MCF 10A (cell line): ENCODE results near the gene PHGDH. TPM values are rescaled to one million over a fixed set of nuclear protein-coding genes. Genes with fewer than 3 reads are reported as not detected.

Experiments used
- BruUV-seq: library from RNA; stranded (reverse); fragments of 400-500 nt; replicated peaks from 2 replicates; lab custom pipeline; 2021; lab: Mats Ljungman, UMichigan
- CTCF ChIA-PET: fragments of 300-600 bp; sonication (Branson Sonifier 250); formaldehyde crosslinking; extraction: SDS; loops from one replicate; lab custom pipeline; 2021; ENCODE audit warnings: antibody characterized with exemption, inconsistent platforms; lab: Yijun Ruan, JAX
- POLR2A ChIA-PET: fragments of 300-600, 350-650 bp; sonication (Branson Sonifier 250); formaldehyde crosslinking; extraction: SDS; loops from one replicate; lab custom pipeline; 2020; ENCODE audit warnings: antibody characterized with exemption, inconsistent platforms; lab: Yijun Ruan, JAX
- DNase-seq: peaks from one replicate; pipeline ENCODE4 v3.0.0-alpha.2; 2018; ENCODE audit not compliant: unreplicated experiment
- H3K27ac Mint-ChIP-seq: one replicate; pipeline ENCODE4 v1.8.0; 2022; ENCODE audit warnings: mild to moderate bottlenecking, low read depth, mixed read lengths; ENCODE audit not compliant: unreplicated experiment
- H3K27me3 Mint-ChIP-seq: one replicate; pipeline ENCODE4 v1.8.0; 2022; ENCODE audit warnings: mixed read lengths; ENCODE audit not compliant: insufficient read depth, unreplicated experiment
- H3K36me3 Mint-ChIP-seq: one replicate; pipeline ENCODE4 v1.8.0; 2022; ENCODE audit warnings: mild to moderate bottlenecking, moderate library complexity, mixed read lengths; ENCODE audit not compliant: insufficient read depth, unreplicated experiment
- H3K4me1 Mint-ChIP-seq: one replicate; pipeline ENCODE4 v1.8.0; 2022; ENCODE audit warnings: mixed read lengths; ENCODE audit not compliant: insufficient read depth, unreplicated experiment
- H3K4me3 Mint-ChIP-seq: one replicate; pipeline ENCODE4 v1.8.0; 2022; ENCODE audit warnings: mild to moderate bottlenecking, moderate library complexity, mixed read lengths; ENCODE audit not compliant: unreplicated experiment
- H3K9me3 Mint-ChIP-seq: one replicate; pipeline ENCODE4 v1.8.0; 2022; ENCODE audit warnings: mixed read lengths; ENCODE audit not compliant: unreplicated experiment
- CTCF ChIP-seq: fragments of 200-600 bp; IDR thresholded peaks from one replicate; pipeline ENCODE4 v1.8.0; 2022; ENCODE audit warnings: antibody characterized with exemption, mild to moderate bottlenecking; ENCODE audit not compliant: unreplicated experiment
- intact Hi-C: fragments of 100-400 bp; cut with micrococcal nuclease; formaldehyde crosslinking; loops from 2 replicates; pipeline ENCODE4 v1.14.1; 2022
- total RNA-seq: library from RNA; stranded (reverse); gene quantifications from 2 replicates; pipeline ENCODE4 v1.2.3, GENCODE V29; 2022

PHGDH gene
- total RNA-seq, 1 experiment from 2014 or later: 198 TPM

DNA sequence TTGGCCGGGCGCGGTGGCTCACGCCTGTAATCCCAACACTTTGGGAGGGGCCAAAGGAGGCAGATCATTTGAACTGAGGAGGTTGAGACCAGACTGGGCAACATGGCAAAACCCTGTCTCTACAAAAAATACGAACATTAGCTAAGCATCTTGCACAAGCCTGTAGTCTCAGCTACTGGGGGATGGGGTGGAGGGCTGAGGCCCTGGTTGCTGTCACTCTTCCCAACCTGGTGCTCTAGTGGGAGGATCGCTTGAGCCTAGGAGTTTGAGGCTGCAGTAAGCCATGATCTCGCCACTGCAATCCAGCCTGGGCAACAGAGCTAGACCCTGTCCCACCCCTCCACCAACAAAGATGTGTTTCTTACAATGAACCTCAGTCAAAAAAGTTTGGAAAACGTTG, 2.8 kb downstream of the PHGDH start:
- ChIA-PET CTCF (interaction anchor here (0.6 to 2.1 kb wide), 3 partner anchors 29 to 110 kb away, joined by 3 to 9 read pairs (median 3); no protein-coding TSS in a partner anchor), POLR2A (interaction anchor here (0.6 to 2.5 kb wide), 5 partner anchors 13 to 67 kb away, joined by 3 to 10 read pairs (median 3); partner anchors contain the start of gene ZNF697)
- Mint-ChIP-seq H3K9me3 (no peaks in the 10 kb centered on the region), H3K36me3 (no peaks in the 10 kb centered on the region), H3K4me3 (no peak overlapping the region), H3K4me1 (peaks cover 23% of the 10 kb centered on the region), H3K27me3 (no peaks in the 10 kb centered on the region), H3K27ac (no peak overlapping the region)
- no peak for DNase-seq
- TF ChIP-seq CTCF: no peak
- BruUV-seq: no TSS peak
- intact Hi-C loops: no loop called here

DNA sequence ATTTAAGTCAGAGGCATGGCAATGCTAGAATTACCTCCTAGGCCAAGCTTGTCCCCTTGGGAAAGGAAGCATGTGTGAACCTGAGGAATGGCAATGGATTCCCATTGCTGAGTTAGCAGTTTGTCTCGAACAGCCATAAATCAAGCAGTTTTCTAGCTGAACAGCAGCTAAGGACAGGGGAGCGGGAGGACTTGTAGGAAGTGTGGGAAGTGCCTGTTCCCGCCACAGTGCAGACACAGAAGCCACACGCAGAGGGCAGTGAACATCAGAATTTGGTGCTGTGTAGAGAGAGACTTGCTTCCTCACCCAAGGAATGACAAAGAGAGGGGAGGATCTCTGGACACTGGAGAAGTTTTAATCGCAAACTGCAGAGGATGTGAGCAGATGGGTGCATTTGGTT, 3.8 kb downstream of the PHGDH start:
- peaks cover 23% of the 10 kb centered on the region for H3K4me1 Mint-ChIP-seq
- no peak for DNase-seq
- no peaks in the 10 kb centered on the region for H3K9me3 Mint-ChIP-seq
- H3K27ac Mint-ChIP-seq: peak overlapping the region; percentile 1
- no peak for TF ChIP-seq CTCF
- BruUV-seq: no TSS peak
- no peak overlapping the region for H3K4me3 Mint-ChIP-seq
- peaks cover 5% of the 10 kb centered on the region for H3K36me3 Mint-ChIP-seq
- H3K27me3 Mint-ChIP-seq: no peaks in the 10 kb centered on the region
- ChIA-PET CTCF (interaction anchor here (2.1 kb wide), 1 partner anchor 29 kb away, joined by 9 read pairs; no protein-coding TSS in a partner anchor), POLR2A (interaction anchor here (0.7 to 1.4 kb wide), 4 partner anchors 19 to 68 kb away, joined by 3 to 4 read pairs (median 3); partner anchors contain the start of gene ZNF697)
- intact Hi-C loops: no loop called here

GRCh38 chr1:119718409-119718808, 6.7 kb downstream of the PHGDH start:
- Mint-ChIP-seq H3K4me1 (peaks cover 17% of the 10 kb centered on the region), H3K36me3 (peaks cover 27% of the 10 kb centered on the region), H3K9me3 (no peaks in the 10 kb centered on the region), H3K4me3 (no peak overlapping the region), H3K27me3 (no peaks in the 10 kb centered on the region), H3K27ac (no peak overlapping the region)
- TF ChIP-seq CTCF: no peak
- no TSS peak for BruUV-seq
- CTCF ChIA-PET: no interaction called here
- intact Hi-C loops: no loop called here
- POLR2A ChIA-PET: no interaction called here
- no peak for DNase-seq

DNA sequence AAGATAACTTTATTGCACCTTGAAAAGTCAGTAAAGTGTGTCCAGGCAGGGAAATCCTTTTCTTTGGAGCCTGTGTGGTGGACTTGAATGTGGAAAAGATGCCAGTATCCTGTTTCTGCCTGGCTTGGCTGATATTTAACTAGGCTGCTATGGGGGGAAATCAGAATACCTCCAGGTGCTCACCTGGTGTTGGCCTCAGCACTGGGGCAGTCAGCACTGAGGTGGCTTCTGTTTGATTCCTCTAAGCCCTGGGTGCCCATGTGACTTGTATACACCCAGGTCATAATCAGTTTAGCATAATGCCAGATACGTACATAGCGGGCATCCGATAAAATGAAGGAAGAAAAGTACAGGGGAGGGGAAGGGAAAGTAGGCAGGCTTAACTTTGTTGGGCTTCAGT, 7.2 kb downstream of the PHGDH start:
- CTCF ChIA-PET: no interaction called here
- no peak for TF ChIP-seq CTCF
- no peak for DNase-seq
- Mint-ChIP-seq H3K4me3 (no peak overlapping the region), H3K4me1 (peaks cover 11% of the 10 kb centered on the region), H3K27me3 (no peaks in the 10 kb centered on the region), H3K9me3 (no peaks in the 10 kb centered on the region), H3K36me3 (peaks cover 27% of the 10 kb centered on the region), H3K27ac (no peak overlapping the region)
- intact Hi-C loops: no loop called here
- POLR2A ChIA-PET: no interaction called here
- no TSS peak for BruUV-seq
